Measurements from ENCODE around the gene FAM98C.
"Not testable (repeated sequence)": the region's sequence is repeated elsewhere in the genome, so short reads cannot be mapped to it uniquely, and the experiment has no call there.

The FAM98C gene

DNA sequence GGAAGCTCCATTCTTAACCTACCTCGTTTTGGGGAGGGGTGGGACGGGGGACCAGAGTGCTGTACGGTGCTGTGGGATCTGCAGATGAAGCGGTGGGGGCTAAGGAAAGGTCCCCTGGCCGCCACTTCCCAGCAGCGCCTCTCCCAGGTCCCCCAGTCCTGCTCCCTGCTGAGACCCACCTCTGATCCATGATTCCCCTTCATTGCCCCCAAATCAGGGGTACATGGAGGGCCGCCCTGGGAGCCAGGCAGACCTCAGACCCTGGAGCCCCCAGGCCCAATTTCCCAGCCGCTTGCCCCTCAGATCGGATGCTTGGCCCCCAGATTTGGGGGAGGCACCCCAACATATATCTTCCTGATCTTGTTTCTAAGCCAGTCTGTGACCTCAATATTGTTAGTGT lies 3.8 kb upstream of the FAM98C start:
- no peak for DNase-seq (ENCODE audit: low read depth)

DNA sequence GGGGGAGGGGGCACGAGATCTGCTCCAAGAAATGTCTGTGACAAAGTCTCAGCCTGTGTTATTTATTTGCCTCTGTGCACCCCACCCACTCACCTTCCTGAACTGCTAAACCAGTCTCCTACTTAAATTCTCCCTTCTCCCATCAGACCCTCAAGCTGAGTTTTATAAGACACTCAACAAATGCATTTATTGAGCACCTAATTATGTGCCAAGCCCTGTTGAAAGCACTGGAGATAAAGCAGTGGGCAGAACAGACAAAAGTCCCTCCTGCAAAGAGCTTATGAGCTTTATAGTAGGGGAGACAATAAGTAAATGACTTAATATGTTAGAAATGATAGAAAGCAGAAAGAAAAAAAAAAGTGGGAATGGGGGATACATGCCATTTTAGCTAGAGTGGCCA lies 3.4 kb upstream of the FAM98C start:
- no peak for DNase-seq (ENCODE audit: low read depth)

DNA sequence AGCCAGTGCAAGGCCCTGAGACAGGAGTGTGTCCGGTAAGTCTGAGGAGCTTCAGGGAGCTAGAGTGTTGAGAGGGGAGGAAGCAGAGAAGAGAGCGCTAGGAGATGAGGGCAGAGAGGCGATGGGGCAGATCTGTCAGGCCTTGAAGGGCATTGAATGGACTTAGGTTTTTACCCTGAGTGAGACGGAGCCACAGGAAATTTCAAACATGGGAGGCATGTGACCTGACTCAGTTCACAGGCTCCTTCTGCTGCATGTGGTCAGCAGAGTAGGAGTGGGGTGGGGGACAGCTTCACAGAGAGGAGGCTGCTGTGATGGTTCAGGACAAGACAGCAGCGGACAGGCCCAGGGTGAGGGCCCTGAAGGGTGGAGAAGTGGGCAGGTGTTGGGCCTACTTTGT lies 2.5 kb upstream of the FAM98C start:
- DNase-seq (ENCODE audit: low read depth), result no peak

DNA sequence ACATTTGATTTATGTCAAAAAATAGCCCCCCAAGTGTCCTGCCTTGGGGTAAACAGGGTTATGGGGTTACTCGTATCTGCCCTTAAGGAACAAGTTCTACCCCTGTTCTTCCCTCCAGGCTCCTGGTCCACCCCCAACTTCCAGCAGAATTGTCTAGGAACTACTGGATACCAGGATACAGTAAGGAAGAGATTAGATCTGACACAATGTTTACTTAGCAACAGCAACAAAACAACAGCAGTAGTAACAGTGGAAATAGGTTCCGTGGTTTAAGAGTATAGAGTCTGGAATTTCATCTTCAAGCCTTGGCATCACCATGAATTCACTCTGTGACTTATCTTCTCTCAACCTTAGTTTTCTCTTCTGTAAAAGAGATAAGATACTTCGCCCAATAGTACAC lies 1.7 kb upstream of the FAM98C start:
- DNase-seq (ENCODE audit: low read depth), result no peak

DNA sequence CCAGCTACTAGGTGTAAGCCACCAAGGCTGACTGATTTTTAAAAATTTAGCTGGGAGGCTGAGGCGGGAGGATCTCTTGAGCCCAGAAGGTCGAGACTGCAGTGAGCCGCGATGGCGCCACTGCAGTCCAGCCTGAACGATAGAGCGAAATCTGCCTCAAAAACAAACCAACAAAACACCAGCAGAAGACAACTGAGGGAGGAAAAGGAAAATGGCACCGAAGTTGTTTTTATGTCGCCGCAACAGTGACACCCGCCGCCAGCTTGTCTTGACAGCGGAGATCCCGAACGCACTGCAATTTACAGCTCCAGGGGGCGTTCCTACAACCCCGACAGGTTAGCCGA lies 298 bp upstream of the FAM98C start:
- DNase-seq (ENCODE audit: low read depth), result no peak

DNA sequence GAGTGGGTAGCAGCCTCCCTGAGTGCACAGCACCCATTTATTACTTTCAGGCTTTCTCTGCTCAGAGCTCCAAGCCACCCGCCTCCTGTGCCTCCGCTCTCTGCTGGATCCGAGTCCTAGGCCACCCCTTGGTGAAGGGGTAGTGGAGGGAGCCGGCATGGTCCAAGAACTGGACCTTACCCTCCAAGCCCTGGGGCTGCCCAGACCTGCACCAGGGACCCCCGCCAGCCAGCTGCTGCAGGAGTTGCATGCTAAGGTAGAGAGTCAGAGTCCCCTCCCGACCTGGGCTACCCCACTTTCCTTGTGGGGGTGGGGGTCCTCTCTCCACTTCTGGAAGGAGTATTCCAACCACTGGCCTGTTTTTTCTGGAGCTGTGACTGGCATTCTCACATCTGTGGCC lies 2.0 kb downstream of the FAM98C start:
- no peak for DNase-seq (ENCODE audit: low read depth)

DNA sequence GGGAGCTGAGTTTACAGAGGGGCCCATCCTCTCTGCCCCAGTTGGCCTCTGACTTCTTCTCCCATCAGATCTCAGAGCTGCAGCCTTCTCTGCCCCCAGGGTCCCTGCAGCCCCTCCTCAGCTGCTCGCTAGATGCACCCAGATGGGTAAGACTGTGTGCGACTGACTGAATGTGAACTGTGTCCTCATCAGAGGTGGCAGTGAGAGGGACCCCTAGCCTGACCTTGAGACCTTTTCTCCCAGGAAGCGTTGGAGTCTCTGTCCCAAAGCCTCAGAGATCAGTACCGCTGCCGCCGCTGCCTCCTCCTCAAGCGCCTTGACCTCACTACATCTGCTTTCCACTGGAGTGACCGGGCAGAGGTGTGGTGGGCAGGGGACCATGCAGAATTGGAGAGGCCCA lies 2.4 kb downstream of the FAM98C start:
- DNase-seq (ENCODE audit: low read depth), result no peak

DNA sequence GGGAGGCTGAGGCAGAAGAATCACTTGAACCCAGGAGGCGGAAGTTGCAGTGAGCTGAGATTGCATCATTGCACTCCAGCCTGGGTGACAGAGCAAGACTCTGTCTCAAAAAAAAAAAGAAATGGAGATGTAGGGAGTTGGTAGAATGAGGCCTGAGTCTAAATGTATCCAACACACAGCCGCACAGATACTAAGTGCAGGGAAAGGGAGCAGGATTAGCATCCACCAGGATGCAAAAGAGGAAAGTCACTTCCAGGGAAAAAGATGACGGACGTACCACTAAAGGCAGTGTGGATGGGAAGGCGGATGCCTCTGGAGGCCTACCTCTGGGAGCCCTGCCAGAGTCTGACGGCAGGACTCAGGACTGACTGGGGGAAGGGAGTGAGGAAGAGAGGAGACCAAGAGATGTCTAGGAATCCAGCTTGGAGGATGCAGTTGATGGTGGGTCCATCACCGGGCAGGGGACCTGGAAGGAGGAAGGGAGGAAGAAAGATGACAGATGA lies 6.8 kb downstream of the FAM98C start:
- no peak for DNase-seq (ENCODE audit: low read depth)

DNA sequence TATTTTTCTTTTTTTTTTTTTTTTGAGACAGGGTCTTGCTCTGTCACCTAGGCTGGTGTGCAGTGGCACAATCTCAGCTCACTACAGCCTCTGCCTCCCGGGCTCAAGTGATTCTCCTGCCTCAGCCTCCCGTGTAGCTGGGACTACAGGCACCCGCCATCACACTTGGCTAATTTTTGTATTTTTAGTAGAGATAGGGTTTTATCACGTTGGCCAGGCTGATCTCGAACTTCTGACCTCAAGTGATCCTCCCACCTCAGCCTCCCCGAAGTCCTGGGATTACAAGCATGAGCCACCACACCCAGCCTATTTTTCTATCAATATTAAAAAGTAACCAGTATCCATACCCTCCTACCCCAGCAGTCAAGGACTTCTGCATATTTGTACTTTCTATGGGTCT lies 7.5 kb downstream of the FAM98C start:
- not testable (repeated sequence) for DNase-seq (ENCODE audit: low read depth)

DNA sequence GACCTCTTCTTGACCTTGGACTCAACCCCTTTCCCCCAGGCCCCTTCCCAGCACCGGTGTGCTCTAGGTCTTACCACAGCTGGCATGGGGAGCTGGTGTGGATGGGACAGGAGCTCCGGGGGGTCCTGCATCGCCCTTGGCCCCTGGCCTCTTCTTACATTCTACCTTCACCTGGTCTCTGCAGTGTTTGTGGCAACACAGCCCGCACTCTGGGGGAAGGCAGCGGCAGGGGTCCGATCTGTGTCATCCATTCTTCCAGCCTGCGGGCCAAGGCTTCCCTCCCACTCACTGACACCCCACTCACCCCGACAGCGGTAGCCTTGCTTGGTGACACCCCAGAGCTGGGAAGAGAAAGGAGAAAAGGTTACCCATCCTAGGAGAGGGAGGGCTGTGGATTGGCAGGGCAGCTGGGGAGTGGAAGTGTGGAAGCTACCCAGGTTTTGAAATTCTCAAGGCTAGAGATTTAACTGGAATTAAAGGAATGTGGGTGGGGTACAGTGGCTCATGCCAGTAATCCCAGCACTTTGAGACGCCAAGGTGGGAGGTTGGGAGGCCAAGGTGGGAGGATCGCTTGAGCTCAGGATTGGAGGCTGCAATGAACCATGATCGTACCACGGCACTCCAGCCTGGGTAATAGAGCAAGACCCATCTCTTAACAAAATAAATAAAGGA lies 8.3 kb downstream of the FAM98C start:
- no peak for DNase-seq (ENCODE audit: low read depth)

DNA sequence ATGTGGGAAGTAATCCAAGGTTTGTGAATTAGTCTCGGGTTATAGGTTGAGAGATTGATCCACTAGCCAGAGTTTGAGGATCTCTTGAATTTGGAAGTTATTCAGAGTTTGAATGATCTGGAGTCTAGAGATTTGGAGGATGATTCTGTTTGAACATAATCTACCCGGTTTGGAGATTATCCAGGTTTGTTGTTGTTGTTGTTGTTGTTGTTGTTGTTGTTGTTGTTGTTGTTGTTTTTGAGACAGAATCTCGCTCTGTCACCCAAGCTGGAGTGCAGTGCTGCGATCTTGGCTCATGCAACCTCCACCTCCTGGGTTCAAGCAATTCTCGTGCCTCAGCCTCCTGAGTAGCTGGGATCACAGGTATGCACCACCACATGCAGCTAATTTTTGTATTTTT lies 9.0 kb downstream of the FAM98C start:
- DNase-seq (ENCODE audit: low read depth), result not testable (repeated sequence)

DNA sequence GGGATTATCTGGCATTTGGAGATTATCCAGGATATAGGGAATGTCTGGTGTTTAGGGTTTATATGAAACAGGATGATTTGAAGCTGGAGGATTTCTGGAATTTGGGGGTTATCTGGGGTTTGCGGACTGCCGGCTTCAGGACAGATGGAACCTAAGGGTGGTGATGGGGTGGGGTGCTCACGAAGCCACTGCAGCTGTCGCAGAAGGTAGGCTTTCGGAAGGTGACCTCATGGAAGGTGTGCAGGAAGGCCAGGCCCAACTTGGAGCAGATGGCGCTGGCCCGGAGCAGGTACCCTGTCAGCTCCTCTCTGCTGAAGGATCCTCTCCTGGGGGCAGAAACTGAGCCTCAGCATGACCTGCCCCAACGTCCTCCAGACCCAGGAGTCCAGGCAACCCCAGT lies 9.6 kb downstream of the FAM98C start:
- no peak for DNase-seq (ENCODE audit: low read depth)

DNA sequence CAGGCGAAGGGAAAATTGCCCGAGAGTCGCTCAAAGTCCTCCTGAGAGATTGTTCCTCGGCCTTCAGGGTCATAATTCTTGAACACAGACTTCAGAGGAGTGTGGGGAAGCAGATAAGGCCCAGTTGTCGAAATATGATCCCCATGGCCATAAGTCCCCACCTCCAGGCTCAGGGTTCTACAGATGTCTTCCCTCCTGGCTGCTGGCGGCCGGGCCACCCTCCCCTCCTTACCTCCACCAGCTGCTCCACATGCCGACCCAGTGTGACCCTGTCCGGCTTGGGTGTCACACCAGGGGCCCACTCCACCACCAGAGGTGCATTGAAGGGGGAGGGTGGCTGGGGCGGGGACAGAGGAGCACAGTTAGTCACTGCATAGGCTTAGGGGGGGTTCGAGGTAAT lies 10.1 kb downstream of the FAM98C start:
- no peak for DNase-seq (ENCODE audit: low read depth)

DNA sequence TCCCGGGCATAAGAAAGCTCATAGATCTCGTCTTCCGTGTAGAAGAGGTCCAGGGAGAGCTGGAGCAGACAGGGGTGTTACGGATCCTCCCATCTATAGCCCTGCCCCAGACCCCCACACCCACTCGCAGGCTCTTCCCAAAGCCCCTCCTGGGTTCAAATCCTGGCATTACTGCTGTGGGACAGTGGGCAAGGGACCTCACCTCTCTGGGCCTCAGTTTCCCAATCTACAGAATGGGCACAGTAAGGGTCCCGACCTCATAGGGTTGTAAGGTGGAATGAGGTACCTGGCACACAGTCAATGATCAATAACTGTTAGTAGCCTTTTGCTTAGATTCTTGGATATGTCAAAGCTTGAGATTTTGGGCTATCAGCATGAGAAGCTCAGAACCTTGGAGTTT lies 10.5 kb downstream of the FAM98C start:
- DNase-seq (ENCODE audit: low read depth), result no peak

DNA sequence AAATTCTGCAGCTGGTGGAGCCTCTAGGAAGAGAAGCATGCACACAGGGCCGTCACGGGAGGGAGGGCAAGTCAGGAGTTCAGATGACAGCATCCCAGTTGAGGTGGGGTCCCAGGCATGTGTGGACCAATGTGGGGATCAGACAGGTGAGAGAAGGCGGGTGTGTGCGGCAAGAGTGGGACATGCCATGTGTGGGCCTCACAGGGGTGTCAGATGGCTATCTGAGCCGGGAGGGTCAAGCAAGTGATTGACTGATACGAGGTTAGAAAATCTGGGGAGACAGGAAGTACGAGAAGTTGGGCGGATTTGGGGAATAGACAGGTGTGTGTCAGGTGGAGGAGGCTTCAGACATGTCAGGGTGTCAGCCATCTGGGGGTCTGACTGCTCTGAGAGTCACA lies 14.3 kb downstream of the FAM98C start:
- DNase-seq (ENCODE audit: low read depth), result no peak

DNA sequence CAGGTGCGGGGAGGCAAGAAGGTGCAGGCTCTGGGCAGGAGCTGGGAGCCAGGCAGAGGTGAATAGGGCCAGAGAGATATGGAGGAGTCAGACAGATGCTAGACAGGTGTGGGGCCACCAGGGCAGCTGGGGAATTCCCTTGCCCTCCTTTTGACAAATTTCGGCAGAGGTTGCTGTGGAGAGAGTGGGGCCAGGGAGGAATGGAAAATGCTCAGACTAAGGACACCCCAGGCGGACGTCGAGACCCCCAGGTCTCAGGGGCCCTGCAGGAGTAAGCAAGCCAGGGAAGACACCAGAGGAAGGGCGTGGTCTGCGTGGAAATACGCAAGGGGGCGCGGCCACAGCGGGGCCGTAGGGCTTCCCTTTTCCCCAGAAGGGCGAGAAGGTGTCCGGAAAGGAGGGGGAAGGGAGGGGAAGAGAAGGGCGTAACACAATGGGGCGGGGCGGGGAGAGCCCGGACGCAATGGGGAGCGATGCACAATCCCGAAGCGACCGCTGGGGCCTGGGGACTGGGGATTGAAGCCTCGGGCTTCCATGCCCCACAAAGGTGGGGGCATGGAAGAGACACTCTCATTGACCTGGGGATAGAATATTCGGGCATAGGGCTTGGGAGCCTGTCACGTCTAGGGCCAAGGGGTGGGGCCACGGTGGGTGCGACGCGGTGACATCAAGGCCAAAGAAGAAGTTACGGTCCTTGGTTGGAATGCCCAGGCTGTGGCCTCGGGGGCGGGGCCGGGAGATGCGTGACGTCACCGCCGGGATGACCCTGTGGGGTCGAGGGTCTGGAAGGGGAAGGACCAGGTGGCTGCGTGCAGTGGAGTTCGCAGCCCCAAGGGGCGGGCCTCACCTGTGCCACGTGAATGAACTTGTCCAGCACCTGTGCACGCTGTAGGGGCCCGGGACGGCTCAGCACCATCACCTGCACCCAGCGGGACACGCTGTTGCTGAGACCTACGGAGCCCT lies 14.9 kb downstream of the FAM98C start:
- DNase-seq (ENCODE audit: low read depth), result no peak

DNA sequence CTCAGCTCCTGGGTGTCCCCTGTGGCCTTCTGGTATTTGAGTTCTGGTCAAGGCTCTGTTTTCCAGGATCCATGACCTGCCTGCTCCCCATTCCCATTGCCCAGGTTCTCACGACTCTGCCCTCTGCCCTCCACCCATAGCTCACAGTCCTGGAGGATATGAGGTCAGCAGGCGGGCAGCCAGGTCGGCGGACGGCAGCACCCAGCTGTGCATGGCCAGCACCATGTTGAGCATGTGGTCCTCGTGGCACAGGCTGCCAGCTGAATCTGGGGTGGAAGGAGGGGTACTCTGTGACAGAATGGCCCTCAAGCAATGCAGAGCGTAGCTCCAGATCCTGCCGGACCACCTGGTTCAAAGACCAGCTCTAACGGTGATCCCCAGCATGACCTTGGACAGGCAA lies 18.0 kb downstream of the FAM98C start:
- no peak for DNase-seq (ENCODE audit: low read depth)

DNA sequence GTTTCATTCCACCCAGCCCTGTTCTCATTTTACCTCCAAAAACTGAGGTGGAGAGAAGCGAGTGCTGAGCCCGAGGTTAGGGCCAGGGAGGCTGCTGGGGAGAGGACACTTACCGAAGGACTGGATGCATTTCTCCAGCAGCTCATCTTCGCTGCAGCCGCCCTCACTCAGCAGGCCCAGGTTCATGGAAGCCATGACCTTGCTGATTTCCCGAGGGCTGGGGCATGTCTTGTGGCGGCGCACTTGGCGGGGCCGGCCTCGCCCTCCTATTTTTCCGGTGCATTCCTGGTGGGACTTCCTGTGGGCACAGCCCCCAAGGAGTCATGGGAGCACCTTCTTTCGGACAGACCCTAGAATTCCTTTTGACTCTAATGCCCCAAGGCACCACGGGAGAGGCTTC lies 19.0 kb downstream of the FAM98C start:
- no peak for DNase-seq (ENCODE audit: low read depth)

DNA sequence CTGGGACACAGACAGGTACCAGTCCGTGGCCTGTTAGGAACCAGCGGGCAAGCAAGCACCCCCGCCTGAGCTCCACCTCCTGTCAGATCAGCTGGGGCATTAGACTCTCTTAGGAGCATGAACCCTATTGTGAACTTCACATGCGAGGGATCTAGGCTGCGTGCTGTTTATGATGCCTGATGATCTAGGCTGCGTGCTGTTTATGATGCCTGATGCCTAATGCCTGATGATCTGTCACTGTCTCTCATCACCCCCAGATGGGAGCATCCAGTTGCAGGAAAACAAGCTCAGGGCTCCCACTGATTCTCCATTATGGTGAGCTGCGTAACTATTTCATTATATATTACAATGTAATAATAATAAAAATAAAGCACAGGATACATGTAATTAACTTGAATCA lies 19.5 kb downstream of the FAM98C start:
- DNase-seq (ENCODE audit: low read depth), result no peak

DNA sequence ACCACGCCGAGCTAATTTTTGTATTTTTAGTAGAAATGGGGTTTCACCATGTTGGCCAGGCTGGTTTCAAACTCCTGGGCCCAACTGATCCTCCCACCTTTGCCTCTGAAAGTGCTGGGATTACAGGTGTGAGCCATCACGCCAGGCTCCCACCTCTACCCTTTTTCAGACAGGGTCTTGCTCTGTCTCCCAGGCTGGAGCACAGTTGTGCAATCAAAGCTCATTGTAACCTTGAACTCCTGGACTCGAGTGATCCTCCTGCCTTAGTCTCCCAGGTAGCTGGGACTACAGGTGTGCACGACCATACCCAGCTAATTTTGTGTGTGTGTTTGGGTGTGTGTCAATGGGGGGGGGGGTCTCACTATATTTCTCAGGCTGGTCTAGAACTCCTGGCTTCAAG lies 21.4 kb downstream of the FAM98C start:
- no peak for DNase-seq (ENCODE audit: low read depth)

DNA sequence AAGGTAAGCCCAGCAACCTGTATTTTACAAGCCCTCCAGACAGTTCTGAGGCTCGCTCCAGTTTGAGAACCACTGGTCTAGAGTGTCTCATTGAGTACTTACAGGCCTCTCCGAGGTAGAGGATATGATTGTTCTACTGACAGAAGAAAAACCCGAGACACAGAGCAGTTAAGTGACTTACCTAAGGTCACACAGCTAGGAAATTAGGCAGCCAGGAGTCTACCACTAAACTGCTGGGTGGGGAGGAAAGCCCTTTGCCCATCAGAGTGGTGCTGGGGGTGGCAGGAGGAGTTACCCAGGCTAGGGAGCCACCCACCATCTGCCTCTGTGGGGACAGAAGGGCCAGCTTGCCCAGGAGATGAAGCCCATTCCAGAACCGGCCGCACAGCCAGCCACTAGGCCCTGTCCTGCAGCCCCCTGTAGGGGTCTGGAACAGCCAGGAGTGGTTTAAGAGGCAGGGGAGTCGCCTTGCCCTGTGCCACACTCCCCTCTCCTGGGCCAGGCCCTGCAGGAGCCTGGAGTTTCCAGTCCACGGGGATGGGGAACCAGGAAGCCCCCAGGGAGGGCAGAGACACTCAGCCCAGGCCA lies 22.4 kb downstream of the FAM98C start:
- no peak for DNase-seq (ENCODE audit: low read depth)

DNA sequence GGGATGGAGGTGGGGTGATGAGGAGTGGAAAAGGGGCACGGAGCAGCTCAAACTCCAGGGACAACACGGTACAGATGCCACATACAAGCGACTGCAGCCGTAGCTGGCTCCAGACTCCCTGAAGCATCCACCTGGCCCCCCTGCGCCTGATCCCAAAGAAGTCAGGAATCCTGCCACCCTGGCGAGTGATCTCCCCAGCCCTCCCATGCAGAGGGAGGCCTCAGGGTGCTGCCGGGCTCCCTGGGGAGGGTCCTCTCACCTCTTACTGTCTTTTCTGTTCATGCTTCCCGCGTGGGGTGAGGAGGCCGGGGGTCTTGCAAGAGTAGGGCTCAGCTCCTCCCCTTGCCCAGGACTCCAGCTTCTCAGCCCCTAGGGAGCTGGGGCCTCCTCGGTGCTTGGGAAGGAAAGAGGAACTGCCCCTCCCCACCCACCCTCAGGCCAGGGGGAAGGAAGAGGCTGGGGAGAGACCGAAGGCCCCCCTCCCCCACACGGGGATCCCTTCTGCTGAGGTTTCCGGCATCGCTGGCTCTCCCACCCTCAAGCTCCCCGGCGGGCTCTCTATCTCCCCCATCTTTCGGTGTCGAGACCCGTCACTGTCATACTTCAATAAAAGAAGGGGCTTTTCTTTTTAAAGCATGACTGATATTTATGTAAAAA lies 23.0 kb downstream of the FAM98C start, which contains the start of gene RASGRP4:
Gene RASGRP4, minus strand, starts transcription at position 410 of the 657 bp plus-strand sequence. Its CDS starts 128 bp downstream, at position 282.
- DNase-seq (ENCODE audit: low read depth), result no peak

All from HS-27A (cell line).